DND-41 (cell line): ENCODE measurements around the gene FRRS1L.

Experiments
- EZH2 ChIP-seq: IDR thresholded peaks from 3 replicates; pipeline ENCODE4 v1.6.1; 2012; ENCODE audit warnings: borderline replicate concordance, low read depth, mild to moderate bottlenecking, moderate library complexity, low read length, inconsistent platforms; ENCODE audit not compliant: severe bottlenecking
- TF ChIP-seq, protein P1 (sequence below): IDR thresholded peaks from 2 replicates; pipeline ENCODE4 v1.5.1; 2012; ENCODE audit warnings: borderline replicate concordance, low read length, moderate library complexity, mild to moderate bottlenecking; ENCODE audit not compliant: poor library complexity, severe bottlenecking; ENCODE audit errors: extremely low read depth

DNA sequence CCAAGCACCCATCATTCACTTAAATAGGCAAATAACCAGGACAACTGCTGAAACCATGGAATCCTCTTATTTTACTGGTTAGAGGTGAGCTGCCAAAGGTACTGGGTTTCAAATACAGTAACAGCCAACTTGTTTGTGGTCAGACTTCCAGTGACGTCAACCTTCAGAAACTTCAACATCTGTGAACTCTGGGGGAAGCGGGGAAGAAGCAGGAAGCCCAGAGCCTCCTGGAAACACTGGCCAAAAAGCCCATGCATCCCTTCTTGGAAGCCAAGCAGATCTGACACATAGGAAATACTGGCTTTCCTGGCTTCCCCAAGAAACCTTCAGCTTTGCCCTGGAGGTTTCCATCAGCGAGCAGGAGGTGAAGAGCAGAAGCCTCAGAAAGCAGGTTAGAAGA lies 4.9 kb upstream of the FRRS1L start:
- TF ChIP-seq, protein P1, sequence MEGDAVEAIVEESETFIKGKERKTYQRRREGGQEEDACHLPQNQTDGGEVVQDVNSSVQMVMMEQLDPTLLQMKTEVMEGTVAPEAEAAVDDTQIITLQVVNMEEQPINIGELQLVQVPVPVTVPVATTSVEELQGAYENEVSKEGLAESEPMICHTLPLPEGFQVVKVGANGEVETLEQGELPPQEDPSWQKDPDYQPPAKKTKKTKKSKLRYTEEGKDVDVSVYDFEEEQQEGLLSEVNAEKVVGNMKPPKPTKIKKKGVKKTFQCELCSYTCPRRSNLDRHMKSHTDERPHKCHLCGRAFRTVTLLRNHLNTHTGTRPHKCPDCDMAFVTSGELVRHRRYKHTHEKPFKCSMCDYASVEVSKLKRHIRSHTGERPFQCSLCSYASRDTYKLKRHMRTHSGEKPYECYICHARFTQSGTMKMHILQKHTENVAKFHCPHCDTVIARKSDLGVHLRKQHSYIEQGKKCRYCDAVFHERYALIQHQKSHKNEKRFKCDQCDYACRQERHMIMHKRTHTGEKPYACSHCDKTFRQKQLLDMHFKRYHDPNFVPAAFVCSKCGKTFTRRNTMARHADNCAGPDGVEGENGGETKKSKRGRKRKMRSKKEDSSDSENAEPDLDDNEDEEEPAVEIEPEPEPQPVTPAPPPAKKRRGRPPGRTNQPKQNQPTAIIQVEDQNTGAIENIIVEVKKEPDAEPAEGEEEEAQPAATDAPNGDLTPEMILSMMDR = no peak
- no peak for TF ChIP-seq EZH2
